ENCODE results near the gene NUTM2G.
"Not testable (repeated sequence)": the region's sequence is repeated elsewhere in the genome, so short reads cannot be mapped to it uniquely, and the experiment has no call there.

- TF ChIP-seq POLR2A (IDR thresholded peaks at IDR 0.05; ENCODE audit: low read depth, low read length); TAF1 (IDR thresholded peaks at IDR 0.05; ENCODE audit: low read depth, low read length); POLR2AphosphoS5 (IDR thresholded peaks at IDR 0.05; ENCODE audit: low read depth, low read length); PAX5 (IDR thresholded peaks at IDR 0.05; ENCODE audit: insufficient read depth, low read length, severe bottlenecking): not testable (repeated sequence)
Measured at GRCh38 chr9:96935401-96935800, 6.8 kb downstream of the NUTM2G start.

Measured in GM12891 (cell line).